ENCODE data around the gene DSCAML1. TPM values are rescaled to one million over a fixed set of nuclear protein-coding genes. Genes with fewer than 3 reads are reported as not detected.

DSCAML1 gene
- total RNA-seq, 1 donor from 2014 or later: 0.02 TPM

DNA sequence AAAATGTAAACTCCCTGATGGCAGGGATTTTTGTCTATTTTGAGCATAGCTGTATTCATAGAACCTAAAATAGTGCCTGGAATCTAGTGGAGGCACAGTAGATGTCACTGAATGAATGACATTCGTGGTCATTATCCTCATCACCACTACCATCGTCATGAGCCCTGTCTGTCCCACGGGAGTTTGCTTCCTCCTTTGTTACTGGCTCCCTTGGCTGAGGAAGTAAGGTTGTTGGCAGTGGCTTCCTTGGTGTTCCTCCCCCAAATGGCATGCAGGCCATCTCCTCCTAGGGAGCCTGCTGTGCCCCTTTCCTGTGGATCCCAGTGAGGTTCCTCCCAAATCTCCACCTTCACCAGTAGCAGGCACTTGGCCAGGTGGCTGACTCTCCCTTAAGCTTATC, 286.4 kb downstream of the DSCAML1 start:
- Mint-ChIP-seq H3K4me3 (no peak overlapping the region), H3K27ac (no peak overlapping the region), H3K36me3 (ENCODE audit: low read depth) (no peaks in the 10 kb centered on the region), H3K4me1 (peaks cover 2% of the 10 kb centered on the region), H3K9me3 (no peaks in the 10 kb centered on the region), H3K27me3 (no peaks in the 10 kb centered on the region)
- intact Hi-C loops (cut with micrococcal nuclease): no loop called here
- no peak for DNase-seq

- Mint-ChIP-seq H3K27ac (no peak overlapping the region), H3K4me3 (no peak overlapping the region), H3K4me1 (peaks cover 2% of the 10 kb centered on the region), H3K36me3 (ENCODE audit: low read depth) (no peaks in the 10 kb centered on the region), H3K27me3 (no peaks in the 10 kb centered on the region), H3K9me3 (no peaks in the 10 kb centered on the region)
- DNase-seq: no peak
- intact Hi-C loops (cut with micrococcal nuclease): no loop called here
Observed at GRCh38 chr11:117509543-117509942, 287.5 kb downstream of the DSCAML1 start.

GRCh38 chr11:117506971-117507370, 290.0 kb downstream of the DSCAML1 start:
- no peak overlapping the region for H3K4me3 Mint-ChIP-seq
- no peaks in the 10 kb centered on the region for H3K9me3 Mint-ChIP-seq
- intact Hi-C loops (cut with micrococcal nuclease): no loop called here
- H3K27me3 Mint-ChIP-seq: no peaks in the 10 kb centered on the region
- no peak for DNase-seq
- peaks cover 2% of the 10 kb centered on the region for H3K4me1 Mint-ChIP-seq
- no peak overlapping the region for H3K27ac Mint-ChIP-seq
- H3K36me3 Mint-ChIP-seq (ENCODE audit: low read depth): no peaks in the 10 kb centered on the region

GRCh38 chr11:117505285-117505970, 291.6 kb downstream of the DSCAML1 start:
- no peak for DNase-seq
- H3K36me3 Mint-ChIP-seq (ENCODE audit: low read depth): no peaks in the 10 kb centered on the region
- no peak overlapping the region for H3K4me3 Mint-ChIP-seq
- no peaks in the 10 kb centered on the region for H3K9me3 Mint-ChIP-seq
- peaks cover 2% of the 10 kb centered on the region for H3K4me1 Mint-ChIP-seq
- H3K27me3 Mint-ChIP-seq: no peaks in the 10 kb centered on the region
- intact Hi-C loops (cut with micrococcal nuclease): no loop called here
- no peak overlapping the region for H3K27ac Mint-ChIP-seq

DNA sequence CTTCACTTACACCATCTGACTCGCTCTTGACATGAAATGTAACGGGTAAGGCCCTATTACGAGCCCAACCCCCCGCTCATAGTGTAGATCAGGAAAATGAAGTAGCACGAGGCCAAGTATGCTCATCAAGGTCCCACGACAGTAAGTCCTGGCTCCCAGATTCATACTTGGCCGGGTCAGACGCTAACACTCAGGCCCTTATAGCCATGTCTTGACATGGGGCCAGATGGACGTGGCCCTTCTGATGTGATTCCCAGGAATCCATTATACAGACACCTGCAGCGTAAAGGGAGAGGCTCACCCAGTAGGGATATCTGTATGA, 294.3 kb downstream of the DSCAML1 start:
- Mint-ChIP-seq H3K27ac (no peak overlapping the region), H3K9me3 (no peaks in the 10 kb centered on the region), H3K27me3 (no peaks in the 10 kb centered on the region), H3K4me1 (peaks cover 2% of the 10 kb centered on the region), H3K4me3 (no peak overlapping the region), H3K36me3 (ENCODE audit: low read depth) (no peaks in the 10 kb centered on the region)
- intact Hi-C loops (cut with micrococcal nuclease): no loop called here
- no peak for DNase-seq

DNA sequence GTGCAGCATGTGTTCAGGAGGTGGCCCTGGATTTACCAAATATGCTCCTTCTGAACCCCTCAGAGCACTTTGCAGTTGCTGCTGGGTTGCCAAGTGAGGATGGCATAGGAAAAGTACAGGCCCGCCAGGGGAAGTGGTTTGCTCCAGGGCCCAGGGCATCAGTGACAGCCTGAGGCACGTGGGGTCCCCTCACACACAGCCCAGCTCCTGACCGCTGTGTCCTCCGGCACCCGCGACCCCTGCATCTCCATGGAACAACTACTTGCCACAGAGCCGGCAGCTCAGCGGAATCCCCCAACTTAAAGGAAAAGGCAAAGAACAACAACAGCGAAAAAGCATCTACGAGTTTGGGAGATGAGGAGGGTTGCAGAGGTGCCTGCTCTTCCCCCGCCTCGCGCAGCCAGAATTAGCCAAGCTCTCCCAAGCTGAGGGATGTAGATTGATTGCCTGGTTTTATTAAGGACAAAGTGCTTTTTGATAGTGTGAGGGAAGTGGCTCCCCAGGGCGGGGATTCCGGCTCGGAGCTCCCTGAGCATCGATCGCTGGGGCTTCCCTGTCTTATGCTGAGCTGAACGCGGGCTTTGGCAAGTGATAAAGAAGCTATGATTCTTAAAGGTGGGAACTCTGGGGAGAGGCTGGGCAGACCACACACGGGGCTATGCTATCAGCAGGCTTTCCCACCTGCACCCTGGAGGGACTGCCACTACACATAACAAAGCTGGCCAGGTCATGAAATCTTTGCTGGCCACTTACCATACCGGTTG, 294.8 kb downstream of the DSCAML1 start:
- intact Hi-C loops (cut with micrococcal nuclease): no loop called here
- H3K4me3 Mint-ChIP-seq: no peak overlapping the region
- H3K27me3 Mint-ChIP-seq: no peaks in the 10 kb centered on the region
- no peaks in the 10 kb centered on the region for H3K9me3 Mint-ChIP-seq
- no peak overlapping the region for H3K27ac Mint-ChIP-seq
- DNase-seq: no peak
- peaks cover 2% of the 10 kb centered on the region for H3K4me1 Mint-ChIP-seq
- H3K36me3 Mint-ChIP-seq (ENCODE audit: low read depth): no peaks in the 10 kb centered on the region

- H3K27me3 Mint-ChIP-seq: no peaks in the 10 kb centered on the region
- intact Hi-C loops (cut with micrococcal nuclease): no loop called here
- no peak for DNase-seq
- H3K9me3 Mint-ChIP-seq: no peaks in the 10 kb centered on the region
- H3K4me1 Mint-ChIP-seq: peaks cover 2% of the 10 kb centered on the region
- H3K27ac Mint-ChIP-seq: no peak overlapping the region
- no peak overlapping the region for H3K4me3 Mint-ChIP-seq
- H3K36me3 Mint-ChIP-seq (ENCODE audit: low read depth): no peaks in the 10 kb centered on the region
Observed at GRCh38 chr11:117501237-117501898, 295.6 kb downstream of the DSCAML1 start.

DNA sequence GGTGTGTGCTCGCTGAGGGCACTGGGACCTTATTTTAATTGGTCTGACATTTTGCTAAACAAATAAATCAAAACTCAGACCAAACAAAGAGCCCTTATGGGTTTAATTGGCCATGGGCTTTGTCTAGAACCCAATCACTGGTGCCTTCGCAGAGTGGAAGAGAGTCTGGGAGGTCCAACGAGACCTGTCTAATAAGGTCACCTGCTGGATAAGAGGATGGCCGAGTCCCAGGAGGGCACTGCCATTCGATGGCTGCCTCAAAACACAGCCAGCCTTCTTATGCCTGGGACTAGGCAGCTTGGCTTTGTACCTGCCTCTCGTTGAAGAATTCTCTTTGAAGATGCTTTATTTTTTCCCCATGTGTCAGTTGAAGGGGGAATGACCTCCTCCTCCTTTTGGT, 298.2 kb downstream of the DSCAML1 start:
- Mint-ChIP-seq H3K27ac (no peak overlapping the region), H3K4me1 (no peaks in the 10 kb centered on the region), H3K36me3 (ENCODE audit: low read depth) (no peaks in the 10 kb centered on the region), H3K27me3 (no peaks in the 10 kb centered on the region), H3K4me3 (no peak overlapping the region), H3K9me3 (no peaks in the 10 kb centered on the region)
- intact Hi-C loops (cut with micrococcal nuclease): no loop called here
- DNase-seq: no peak

GRCh38 chr11:117497206-117497951, 299.6 kb downstream of the DSCAML1 start:
- Mint-ChIP-seq H3K4me1 (no peaks in the 10 kb centered on the region), H3K9me3 (no peaks in the 10 kb centered on the region), H3K36me3 (ENCODE audit: low read depth) (no peaks in the 10 kb centered on the region), H3K4me3 (no peak overlapping the region), H3K27me3 (no peaks in the 10 kb centered on the region), H3K27ac (no peak overlapping the region)
- intact Hi-C loops (cut with micrococcal nuclease): no loop called here
- DNase-seq: no peak

DNA sequence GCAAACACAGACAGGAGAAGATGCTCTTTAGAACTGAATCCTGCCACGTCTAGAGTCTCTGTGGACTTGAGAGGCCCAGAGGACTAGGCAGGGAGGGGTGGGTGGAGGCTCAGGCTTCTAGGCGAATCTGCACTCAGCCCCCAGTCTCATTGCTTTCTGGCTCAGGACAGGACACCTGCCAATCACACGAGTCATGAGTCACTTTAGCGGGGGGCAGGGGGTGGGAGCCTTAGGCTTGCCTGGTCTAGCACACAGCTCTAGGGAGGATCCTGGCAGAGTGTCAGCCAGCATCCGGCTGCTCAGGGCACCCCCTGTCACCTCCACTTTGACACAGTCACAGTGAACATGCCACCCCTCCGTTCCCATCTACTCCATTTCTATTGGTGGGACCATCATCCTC, 301.7 kb downstream of the DSCAML1 start:
- Mint-ChIP-seq H3K4me1 (no peaks in the 10 kb centered on the region), H3K4me3 (no peak overlapping the region), H3K9me3 (no peaks in the 10 kb centered on the region), H3K27ac (no peak overlapping the region), H3K27me3 (peaks cover 9% of the 10 kb centered on the region), H3K36me3 (ENCODE audit: low read depth) (no peaks in the 10 kb centered on the region)
- intact Hi-C loops (cut with micrococcal nuclease): no loop called here
- DNase-seq: no peak

DNA sequence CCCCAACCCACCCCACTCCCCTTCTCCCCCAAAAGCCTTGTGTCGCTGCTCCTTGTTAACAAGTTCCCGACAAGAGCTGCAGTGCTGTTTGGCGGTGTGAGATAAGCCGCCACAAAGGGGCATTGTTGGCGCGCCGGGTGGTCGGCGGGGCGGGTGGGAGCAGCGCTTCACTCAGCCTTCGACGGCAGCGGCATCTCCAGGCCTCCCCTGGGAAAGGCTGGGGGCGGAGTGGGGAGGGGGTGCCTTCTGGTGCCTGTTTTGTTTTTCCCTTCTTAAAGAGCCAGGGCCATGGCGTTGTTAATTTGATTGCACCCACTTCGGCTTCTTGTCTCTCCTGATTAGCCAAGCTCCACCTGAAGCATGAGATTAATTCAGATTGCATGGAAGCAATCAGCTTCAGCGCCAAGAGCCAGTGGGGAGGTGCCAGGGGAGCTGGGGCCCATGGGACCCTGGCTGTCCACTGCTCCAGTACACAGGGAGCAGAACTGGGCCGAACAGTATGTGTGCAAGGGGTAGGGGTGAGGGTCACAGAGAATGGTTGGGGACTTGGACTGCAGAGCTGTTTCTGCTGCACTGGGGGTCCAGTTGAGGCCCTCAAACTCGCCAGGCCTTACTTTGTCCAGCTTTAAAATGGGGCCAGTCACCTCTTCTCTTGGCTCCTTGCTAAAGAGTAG, 304.3 kb downstream of the DSCAML1 start:
- Mint-ChIP-seq H3K4me1 (no peaks in the 10 kb centered on the region), H3K36me3 (ENCODE audit: low read depth) (no peaks in the 10 kb centered on the region), H3K27ac (no peak overlapping the region), H3K4me3 (no peak overlapping the region), H3K9me3 (no peaks in the 10 kb centered on the region), H3K27me3 (peaks cover 20% of the 10 kb centered on the region)
- no peak for DNase-seq
- intact Hi-C loops (cut with micrococcal nuclease): no loop called here

DNA sequence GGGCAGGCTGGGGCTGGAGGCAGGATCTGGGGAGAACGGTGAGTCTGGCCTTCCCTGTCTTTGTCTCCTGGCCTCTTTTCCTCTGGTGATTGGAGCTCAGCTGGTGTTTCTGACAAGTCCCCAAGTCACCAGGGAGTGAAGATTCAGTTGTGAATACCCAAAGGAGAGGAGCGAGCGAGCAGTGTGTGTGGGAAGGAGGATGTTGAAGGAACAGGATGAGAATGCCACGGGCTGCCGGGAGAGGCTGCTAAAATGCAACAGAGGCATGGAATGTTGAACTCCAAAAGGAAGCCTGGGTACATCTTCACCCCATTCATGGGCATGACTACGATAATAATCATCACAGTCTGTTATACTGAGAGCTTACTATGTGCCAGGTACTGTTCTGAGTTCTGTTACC, 306.1 kb downstream of the DSCAML1 start:
- Mint-ChIP-seq H3K27me3 (peaks cover 20% of the 10 kb centered on the region), H3K4me3 (no peak overlapping the region), H3K9me3 (no peaks in the 10 kb centered on the region), H3K4me1 (no peaks in the 10 kb centered on the region), H3K36me3 (ENCODE audit: low read depth) (no peaks in the 10 kb centered on the region), H3K27ac (no peak overlapping the region)
- intact Hi-C loops (cut with micrococcal nuclease): no loop called here
- DNase-seq: no peak

DNA sequence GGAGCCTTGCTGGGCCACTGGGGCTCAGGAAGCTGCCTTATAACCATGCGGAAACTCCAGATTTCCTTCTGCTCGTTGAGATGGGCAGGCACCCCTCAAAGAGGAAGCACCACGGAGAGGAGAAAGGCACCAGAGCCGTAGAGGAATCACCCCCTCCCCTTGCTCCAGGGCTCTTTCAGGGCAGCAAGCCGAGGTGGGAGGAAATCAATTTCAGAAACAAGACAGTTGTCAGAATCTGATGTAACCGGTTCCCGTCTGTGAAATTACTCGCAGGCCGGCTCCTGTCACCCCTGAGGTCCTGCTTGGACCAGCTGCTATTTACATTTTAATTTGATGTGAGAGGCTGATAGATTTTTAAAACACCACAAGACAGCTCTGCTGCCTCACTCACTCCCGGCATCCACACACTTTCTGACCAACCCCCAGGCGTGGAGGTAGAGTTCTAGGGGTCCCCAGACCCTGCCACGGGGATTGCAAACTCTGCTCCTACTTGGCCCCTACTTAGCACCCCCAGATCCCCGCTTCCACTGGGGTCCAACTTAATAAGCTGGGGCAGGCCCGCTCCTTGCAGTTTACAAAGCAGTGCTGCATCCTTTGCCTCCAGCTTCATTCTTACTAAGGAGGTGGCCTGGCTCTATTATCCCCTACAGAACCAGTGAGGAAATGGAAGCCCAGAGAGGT, 306.9 kb downstream of the DSCAML1 start:
- intact Hi-C loops (cut with micrococcal nuclease): no loop called here
- H3K4me1 Mint-ChIP-seq: no peaks in the 10 kb centered on the region
- DNase-seq: no peak
- H3K9me3 Mint-ChIP-seq: no peaks in the 10 kb centered on the region
- H3K27ac Mint-ChIP-seq: no peak overlapping the region
- H3K27me3 Mint-ChIP-seq: peaks cover 20% of the 10 kb centered on the region
- H3K36me3 Mint-ChIP-seq (ENCODE audit: low read depth): no peaks in the 10 kb centered on the region
- no peak overlapping the region for H3K4me3 Mint-ChIP-seq

Measured in activated CD4-positive, alpha-beta T cell treated with anti-CD3 and anti-CD28 coated beads, Interleukin-2, amount 10 ng/mL, durations not matched to agents 24 days and 14 days (primary cell).